Naive B cell (primary cell): ENCODE data around the gene EDC4. TPM values are rescaled to one million over a fixed set of nuclear protein-coding genes. Genes with fewer than 3 reads are reported as not detected.
A peak's percentile ranks its signal among the peaks of the same experiment; 100 is the strongest.

Source experiments
- ATAC-seq, 2 donors: fragments of 150-1000 bp; cut with Tn5 transposase; 2 replicates each; pipeline ENCODE4 v1.10.0; 2021; ENCODE audit warnings: low read depth in 2 of 2, mild to moderate bottlenecking in 2 of 2, moderate library complexity in 2 of 2
- DNase-seq: peaks from one replicate; pipeline ENCODE4 v3.0.0; 2022
- H3K27ac Mint-ChIP-seq, 6 donors: one replicate each; pipeline ENCODE4 v1.8.0; 2020 to 2022; ENCODE audit warnings: mild to moderate bottlenecking in 6 of 6, mixed read lengths in 6 of 6, moderate library complexity in 5 of 6, inconsistent platforms in 2 of 6
- H3K27me3 Mint-ChIP-seq, 3 donors: one replicate each; pipeline ENCODE4 v1.8.0; 2021 to 2022; ENCODE audit warnings: mixed read lengths in 3 of 3, mild to moderate bottlenecking in 1 of 3
- H3K36me3 Mint-ChIP-seq, 2 donors: one replicate each; pipeline ENCODE4 v1.8.0; 2020 to 2022; ENCODE audit warnings: mixed read lengths in 2 of 2, inconsistent platforms in 1 of 2, mild to moderate bottlenecking in 1 of 2
- H3K4me1 Mint-ChIP-seq, 3 donors: one replicate each; pipeline ENCODE4 v1.8.0; 2020 to 2022; ENCODE audit warnings: mixed read lengths in 3 of 3, inconsistent platforms in 1 of 3, mild to moderate bottlenecking in 1 of 3, moderate library complexity in 1 of 3
- H3K4me3 Mint-ChIP-seq, 8 donors: one replicate each; pipeline ENCODE4 v1.8.0; 2020 to 2022; ENCODE audit warnings: mild to moderate bottlenecking in 8 of 8, mixed read lengths in 8 of 8, moderate library complexity in 8 of 8, inconsistent platforms in 2 of 8
- H3K9me3 Mint-ChIP-seq, 7 donors: one replicate each; pipeline ENCODE4 v1.8.0; 2020 to 2022; ENCODE audit warnings: mixed read lengths in 7 of 7, mild to moderate bottlenecking in 5 of 7, inconsistent platforms in 2 of 7, moderate library complexity in 1 of 7
- polyA plus RNA-seq, 6 donors: library from polyadenylated mRNA; unstranded; fragments of 300-500 nt; fragmentation: Illumina TruSeq; gene quantifications; one replicate each; pipeline ENCODE4 v1.2.3, GENCODE V29; 2021; ENCODE audit warnings: low read depth in 6 of 6

EDC4 gene
- polyA plus RNA-seq, 6 donors from 2014 or later = 6.7 to 28.6 (median 20.2) TPM

- no peak for DNase-seq
- H3K9me3 Mint-ChIP-seq = no peaks in the 10 kb centered on the region
- H3K4me1 Mint-ChIP-seq = peaks cover 2 to 8% (median 6%) of the 10 kb centered on the region in 3 donors
- H3K4me3 Mint-ChIP-seq = no peak within 1 kb of the TSS
- H3K27ac Mint-ChIP-seq = peak within 1 kb of the TSS in 1 of 6 donors; percentile 84
- H3K36me3 Mint-ChIP-seq = peaks cover 0 to 11% of the 10 kb centered on the region in 2 donors
- ATAC-seq = no peak
- H3K27me3 Mint-ChIP-seq = no peaks in the 10 kb centered on the region
Measured at GRCh38 chr16:67884684-67885083, 11.8 kb downstream of the EDC4 start, which contains the start of gene NRN1L. Gene NRN1L (plus strand): TSS chr16:67884885. CDS start chr16:67884904, 19 bp downstream.

- DNase-seq (no peak), ATAC-seq (no peak)
- H3K4me1 Mint-ChIP-seq = peaks cover 2 to 8% (median 6%) of the 10 kb centered on the region in 3 donors
- H3K27me3 Mint-ChIP-seq = no peaks in the 10 kb centered on the region
- no peak overlapping the region for H3K4me3 Mint-ChIP-seq
- H3K27ac Mint-ChIP-seq = no peak overlapping the region
- H3K9me3 Mint-ChIP-seq = no peaks in the 10 kb centered on the region
- peaks cover 0 to 11% of the 10 kb centered on the region in 2 donors for H3K36me3 Mint-ChIP-seq
Measured at GRCh38 chr16:67885545-67885944, 12.7 kb downstream of the EDC4 start.

GRCh38 chr16:67885976-67886375, 13.1 kb downstream of the EDC4 start:
- no peak overlapping the region for H3K27ac Mint-ChIP-seq
- no peaks in the 10 kb centered on the region for H3K9me3 Mint-ChIP-seq
- no peaks in the 10 kb centered on the region for H3K27me3 Mint-ChIP-seq
- H3K36me3 Mint-ChIP-seq = peaks cover 0 to 11% of the 10 kb centered on the region in 2 donors
- ATAC-seq (no peak), DNase-seq (no peak)
- H3K4me1 Mint-ChIP-seq = peaks cover 2 to 8% (median 6%) of the 10 kb centered on the region in 3 donors
- no peak overlapping the region for H3K4me3 Mint-ChIP-seq

GRCh38 chr16:67886387-67886786, 13.5 kb downstream of the EDC4 start:
- no peak for ATAC-seq
- Mint-ChIP-seq H3K27ac (peak overlapping the region in 1 of 6 donors; percentile 33), H3K27me3 (no peaks in the 10 kb centered on the region), H3K4me1 (peaks cover 2 to 8% (median 6%) of the 10 kb centered on the region in 3 donors), H3K36me3 (peaks cover 0 to 11% of the 10 kb centered on the region in 2 donors), H3K4me3 (peak overlapping the region in 1 of 8 donors; percentile 67), H3K9me3 (no peaks in the 10 kb centered on the region)
- DNase-seq = no peak

- Mint-ChIP-seq H3K4me1 (peaks cover 8 to 12% (median 9%) of the 10 kb centered on the region in 3 donors), H3K36me3 (peaks cover 0 to 6% of the 10 kb centered on the region in 2 donors), H3K9me3 (no peaks in the 10 kb centered on the region), H3K4me3 (no peak overlapping the region), H3K27me3 (no peaks in the 10 kb centered on the region), H3K27ac (no peak overlapping the region)
- ATAC-seq (no peak), DNase-seq (no peak)
Measured at GRCh38 chr16:67888331-67888730, 15.5 kb downstream of the EDC4 start.

GRCh38 chr16:67892375-67892774, 19.5 kb downstream of the EDC4 start:
- H3K4me1 Mint-ChIP-seq = peaks cover 19 to 46% (median 35%) of the 10 kb centered on the region in 3 donors

GRCh38 chr16:67892899-67893742, 20.3 kb downstream of the EDC4 start, which contains the start of gene PSKH1:
Gene PSKH1 (plus strand): TSS chr16:67893254. CDS start chr16:67908750, 15,496 bp downstream.
- no peaks in the 10 kb centered on the region for H3K9me3 Mint-ChIP-seq
- ATAC-seq = peak; percentile 98
- peak within 1 kb of the TSS; percentile 80 to 97 (median 94) for H3K4me3 Mint-ChIP-seq
- peaks cover 19 to 51% (median 37%) of the 10 kb centered on the region in 3 donors for H3K4me1 Mint-ChIP-seq
- peak within 1 kb of the TSS; percentile 90 to 97 (median 95) for H3K27ac Mint-ChIP-seq
- no peaks in the 10 kb centered on the region for H3K27me3 Mint-ChIP-seq
- H3K36me3 Mint-ChIP-seq = no peaks in the 10 kb centered on the region
- DNase-seq = peak; percentile 85

More at GRCh38 chr16:67892375-67892774, 19.5 kb downstream of the EDC4 start:
- Mint-ChIP-seq H3K27ac (peak overlapping the region in 5 of 6 donors; percentile 67 to 97 (median 92)), H3K9me3 (no peaks in the 10 kb centered on the region), H3K36me3 (no peaks in the 10 kb centered on the region), H3K27me3 (no peaks in the 10 kb centered on the region), H3K4me3 (peak overlapping the region; percentile 80 to 96 (median 91))
- DNase-seq (no peak), ATAC-seq (no peak)

- no peaks in the 10 kb centered on the region for H3K36me3 Mint-ChIP-seq
- ATAC-seq = no peak
- DNase-seq = no peak
- no peaks in the 10 kb centered on the region for H3K9me3 Mint-ChIP-seq
- H3K4me1 Mint-ChIP-seq = peaks cover 19 to 55% (median 37%) of the 10 kb centered on the region in 3 donors
- H3K27me3 Mint-ChIP-seq = no peaks in the 10 kb centered on the region
- peak overlapping the region; percentile 80 to 97 (median 94) for H3K4me3 Mint-ChIP-seq
- peak overlapping the region; percentile 92 to 97 (median 95) for H3K27ac Mint-ChIP-seq
Measured at GRCh38 chr16:67893743-67894399, 21.0 kb downstream of the EDC4 start.

DNA sequence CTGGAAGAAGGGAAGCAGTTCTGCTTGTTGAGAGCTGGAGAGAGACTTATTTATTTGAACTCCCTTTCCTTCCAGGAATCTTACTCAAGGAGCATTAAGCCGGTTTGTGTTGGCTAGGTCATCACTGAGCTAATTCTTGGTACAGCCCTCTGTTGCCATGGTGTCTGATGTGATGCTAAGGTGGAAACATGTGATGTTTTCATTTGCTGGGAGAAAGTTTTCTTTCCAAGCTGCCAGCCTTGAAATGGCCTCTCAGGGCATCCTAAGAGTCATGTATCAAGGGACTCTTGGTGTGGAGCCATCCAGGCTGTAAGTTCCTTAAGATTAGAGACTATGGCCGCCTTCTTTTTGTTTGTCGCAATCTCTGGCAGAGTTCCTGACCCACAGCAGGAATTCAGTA, 24.4 kb downstream of the EDC4 start:
- no peak for DNase-seq
- H3K36me3 Mint-ChIP-seq = no peaks in the 10 kb centered on the region
- H3K4me3 Mint-ChIP-seq = peak overlapping the region in 1 of 8 donors; percentile 57
- H3K27me3 Mint-ChIP-seq = no peaks in the 10 kb centered on the region
- ATAC-seq = no peak
- H3K4me1 Mint-ChIP-seq = peaks cover 30 to 74% (median 49%) of the 10 kb centered on the region in 3 donors
- H3K27ac Mint-ChIP-seq = peak overlapping the region in 2 of 6 donors; percentile 50 to 86
- H3K9me3 Mint-ChIP-seq = no peaks in the 10 kb centered on the region

DNA sequence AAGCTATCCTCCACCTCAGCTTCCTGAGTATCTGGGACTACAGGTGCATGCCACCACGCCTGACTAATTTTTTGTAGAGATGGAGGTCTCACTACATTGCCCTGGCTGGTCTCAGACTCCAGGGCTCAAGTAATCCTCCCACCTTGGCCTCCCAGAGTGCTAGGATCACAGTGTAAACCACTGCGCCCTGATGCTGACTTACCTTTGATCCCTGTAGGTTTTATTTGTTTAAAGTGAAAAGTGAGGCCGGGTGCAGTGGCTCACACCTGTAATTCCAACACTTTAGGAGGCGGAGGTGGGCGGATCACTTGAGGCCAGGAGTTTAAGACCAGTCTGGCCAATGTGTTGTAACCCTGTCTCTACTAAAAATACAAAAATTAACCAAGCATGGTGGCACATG, 28.9 kb downstream of the EDC4 start:
- no peaks in the 10 kb centered on the region for H3K36me3 Mint-ChIP-seq
- no peak for ATAC-seq

DNA sequence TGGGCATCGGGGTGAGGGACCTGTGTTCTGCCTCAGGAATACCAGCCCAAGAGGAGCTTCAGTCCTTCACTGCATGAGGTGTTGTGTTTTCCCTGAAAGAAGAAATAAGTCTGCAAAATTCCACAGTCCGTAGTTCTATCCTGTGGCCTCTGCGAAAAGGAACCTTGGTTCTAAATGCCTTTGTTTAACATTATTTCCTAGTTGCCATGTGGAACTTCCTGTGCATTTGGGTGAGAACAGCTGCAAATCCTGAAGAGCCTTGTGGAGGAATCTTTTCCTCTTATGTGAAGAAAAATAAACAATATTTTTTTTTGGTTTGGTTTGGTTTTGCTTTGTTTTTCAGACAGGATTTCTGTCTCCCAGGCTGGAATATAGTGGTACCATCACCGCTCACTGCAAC, 30.0 kb downstream of the EDC4 start:
- peaks cover 19 to 32% (median 22%) of the 10 kb centered on the region in 3 donors for H3K4me1 Mint-ChIP-seq
- H3K4me3 Mint-ChIP-seq = no peak overlapping the region
- peak overlapping the region in 1 of 6 donors; percentile 47 for H3K27ac Mint-ChIP-seq
- H3K27me3 Mint-ChIP-seq = no peaks in the 10 kb centered on the region
- H3K9me3 Mint-ChIP-seq = no peaks in the 10 kb centered on the region
- ATAC-seq (no peak), DNase-seq (no peak)
- H3K36me3 Mint-ChIP-seq = no peaks in the 10 kb centered on the region

More for the DNA sequence above, 28.9 kb downstream of the EDC4 start:
- H3K4me3 Mint-ChIP-seq = no peak overlapping the region
- H3K27ac Mint-ChIP-seq = no peak overlapping the region
- no peaks in the 10 kb centered on the region for H3K9me3 Mint-ChIP-seq
- H3K27me3 Mint-ChIP-seq = no peaks in the 10 kb centered on the region
- no peak for DNase-seq
- H3K4me1 Mint-ChIP-seq = peaks cover 23 to 43% (median 27%) of the 10 kb centered on the region in 3 donors

GRCh38 chr16:67907397-67908180, 34.7 kb downstream of the EDC4 start:
- H3K4me3 Mint-ChIP-seq = peak overlapping the region in 1 of 8 donors; percentile 9

More at GRCh38 chr16:67907397-67908180, 34.7 kb downstream of the EDC4 start:
- no peaks in the 10 kb centered on the region for H3K27me3 Mint-ChIP-seq
- H3K4me1 Mint-ChIP-seq = peaks cover 7 to 16% (median 14%) of the 10 kb centered on the region in 3 donors
- DNase-seq (no peak), ATAC-seq (no peak)
- peak overlapping the region in 3 of 6 donors; percentile 16 to 72 (median 49) for H3K27ac Mint-ChIP-seq
- no peaks in the 10 kb centered on the region for H3K36me3 Mint-ChIP-seq
- no peaks in the 10 kb centered on the region for H3K9me3 Mint-ChIP-seq
